Hepatocyte (in vitro differentiated cells): ENCODE results near the gene KCNJ1.

Source experiments
- CTCF ChIP-seq: fragments of 200-600 bp; sonication (generic); IDR thresholded peaks from 2 replicates; pipeline ENCODE4 v1.5.1; 2016; ENCODE audit warnings: antibody characterized with exemption, mild to moderate bottlenecking; ENCODE audit not compliant: poor library complexity
- EZH2 ChIP-seq: fragments of 200-600 bp; sonication (generic); IDR thresholded peaks from 2 replicates; pipeline ENCODE4 v1.6.1; 2016; ENCODE audit warnings: antibody characterized with exemption, mild to moderate bottlenecking, borderline replicate concordance
- EZH2phosphoT487 ChIP-seq: fragments of 200-600 bp; sonication (generic); IDR thresholded peaks from one replicate; pipeline ENCODE4 v1.6.1; 2018; ENCODE audit warnings: antibody characterized with exemption, mild to moderate bottlenecking, low read depth, moderate library complexity; ENCODE audit not compliant: unreplicated experiment, severe bottlenecking

DNA sequence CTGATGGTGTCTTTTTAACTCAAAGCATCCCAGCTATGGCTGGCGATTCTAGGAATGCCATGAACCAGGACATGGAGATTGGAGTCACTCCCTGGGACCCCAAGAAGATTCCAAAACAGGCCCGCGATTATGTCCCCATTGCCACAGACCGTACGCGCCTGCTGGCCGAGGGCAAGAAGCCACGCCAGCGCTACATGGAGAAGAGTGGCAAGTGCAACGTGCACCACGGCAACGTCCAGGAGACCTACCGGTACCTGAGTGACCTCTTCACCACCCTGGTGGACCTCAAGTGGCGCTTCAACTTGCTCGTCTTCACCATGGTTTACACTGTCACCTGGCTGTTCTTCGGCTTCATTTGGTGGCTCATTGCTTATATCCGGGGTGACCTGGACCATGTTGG lies 44.1 kb upstream of the KCNJ1 start:
- TF ChIP-seq EZH2 = no peak
- TF ChIP-seq CTCF = no peak
- TF ChIP-seq EZH2phosphoT487 = no peak
